ENCODE data around the gene TLE1.
"Not testable (repeated sequence)": the region's sequence is repeated elsewhere in the genome, so short reads cannot be mapped to it uniquely, and the experiment has no call there.

TLE1 gene

GRCh38 chr9:81653240-81653639 lies 36.1 kb downstream of the TLE1 start:
- in situ Hi-C loops (cut with MboI; ENCODE audit: low sequenced_read_pairs) = no loop called here

GRCh38 chr9:81652058-81652687 lies 37.2 kb downstream of the TLE1 start:
- in situ Hi-C loops (cut with MboI; ENCODE audit: low sequenced_read_pairs) = no loop called here

- in situ Hi-C loops (cut with MboI; ENCODE audit: low sequenced_read_pairs) = no loop called here
Observed at GRCh38 chr9:81650586-81651515, 38.5 kb downstream of the TLE1 start.

- in situ Hi-C loops (cut with MboI; ENCODE audit: low sequenced_read_pairs) = no loop called here
Observed at GRCh38 chr9:81649475-81650240, 39.7 kb downstream of the TLE1 start.

- in situ Hi-C loops (cut with MboI; ENCODE audit: low sequenced_read_pairs) = no loop called here
Observed at GRCh38 chr9:81648891-81649290, 40.5 kb downstream of the TLE1 start.

- in situ Hi-C loops (cut with MboI; ENCODE audit: low sequenced_read_pairs) = no loop called here
Observed at GRCh38 chr9:81646337-81646736, 43.0 kb downstream of the TLE1 start.

- in situ Hi-C loops (cut with MboI; ENCODE audit: low sequenced_read_pairs) = not testable (repeated sequence)
Observed at GRCh38 chr9:81644513-81644912, 44.8 kb downstream of the TLE1 start.

GRCh38 chr9:81637276-81637675 lies 52.1 kb downstream of the TLE1 start:
- in situ Hi-C loops (cut with MboI; ENCODE audit: low sequenced_read_pairs) = no loop called here

- in situ Hi-C loops (cut with MboI; ENCODE audit: low sequenced_read_pairs) = no loop called here
Observed at GRCh38 chr9:81636255-81636599, 53.1 kb downstream of the TLE1 start.

GRCh38 chr9:81635521-81636254 lies 53.7 kb downstream of the TLE1 start:
- in situ Hi-C loops (cut with MboI; ENCODE audit: low sequenced_read_pairs) = no loop called here

GRCh38 chr9:81634915-81635516 lies 54.3 kb downstream of the TLE1 start:
- in situ Hi-C loops (cut with MboI; ENCODE audit: low sequenced_read_pairs) = no loop called here

GRCh38 chr9:81633952-81634854 lies 55.1 kb downstream of the TLE1 start:
- in situ Hi-C loops (cut with MboI; ENCODE audit: low sequenced_read_pairs) = no loop called here

GRCh38 chr9:81632599-81632998 lies 56.7 kb downstream of the TLE1 start:
- in situ Hi-C loops (cut with MboI; ENCODE audit: low sequenced_read_pairs) = no loop called here

- in situ Hi-C loops (cut with MboI; ENCODE audit: low sequenced_read_pairs) = no loop called here
Observed at GRCh38 chr9:81631218-81631745, 58.1 kb downstream of the TLE1 start.

GRCh38 chr9:81629440-81629839 lies 59.9 kb downstream of the TLE1 start:
- in situ Hi-C loops (cut with MboI; ENCODE audit: low sequenced_read_pairs) = no loop called here

- in situ Hi-C loops (cut with MboI; ENCODE audit: low sequenced_read_pairs) = no loop called here
Observed at GRCh38 chr9:81628897-81629296, 60.5 kb downstream of the TLE1 start.

GRCh38 chr9:81627481-81627880 lies 61.9 kb downstream of the TLE1 start:
- in situ Hi-C loops (cut with MboI; ENCODE audit: low sequenced_read_pairs) = no loop called here

- in situ Hi-C loops (cut with MboI; ENCODE audit: low sequenced_read_pairs) = no loop called here
Observed at GRCh38 chr9:81626511-81626910, 62.8 kb downstream of the TLE1 start.

GRCh38 chr9:81625969-81626368 lies 63.4 kb downstream of the TLE1 start:
- in situ Hi-C loops (cut with MboI; ENCODE audit: low sequenced_read_pairs) = no loop called here
